Ascending aorta (tissue), 2 donors: Measurements from ENCODE around the gene PLEKHD1. TPM values are rescaled to one million over a fixed set of nuclear protein-coding genes. Genes with fewer than 3 reads are reported as not detected.

Experiments
- DNase-seq, 2 donors: peaks; one replicate each; pipeline ENCODE4 v3.0.0-alpha.2; 2019; ENCODE audit warnings: low spot score in 2 of 2
- H3K27ac ChIP-seq, 2 donors: fragments of 200-600 bp; sonication (generic); one replicate each; pipeline ENCODE4 v1.5.1; 2016 to 2017; ENCODE audit warnings: mild to moderate bottlenecking in 1 of 2
- H3K27me3 ChIP-seq: fragments of 200-600 bp; sonication (generic); one replicate; pipeline ENCODE4 v1.5.1; 2017
- H3K36me3 ChIP-seq, 2 donors: fragments of 200-600 bp; sonication (generic); one replicate each; pipeline ENCODE4 v1.5.1; 2016
- H3K4me1 ChIP-seq, 2 donors: fragments of 200-600 bp; sonication (generic); one replicate each; pipeline ENCODE4 v1.5.1; 2016 to 2017; ENCODE audit warnings: mild to moderate bottlenecking in 1 of 2
- H3K4me3 ChIP-seq, 2 donors: fragments of 200-600 bp; sonication (generic); one replicate each; pipeline ENCODE4 v1.5.1; 2016 to 2017; ENCODE audit warnings: mild to moderate bottlenecking in 1 of 2
- H3K9me3 ChIP-seq, 2 donors: fragments of 200-600 bp; sonication (generic); one replicate each; pipeline ENCODE4 v1.5.1; 2016
- CTCF ChIP-seq, 3 experiments: fragments of 200-600 bp in 2 of 3; fragments of 450-650 bp in 1 of 3; sonication (generic) in 2 of 3; IDR thresholded peaks; one replicate each; pipeline ENCODE4 v1.5.1; 2016 to 2019; ENCODE audit warnings: antibody characterized with exemption in 3 of 3, mild to moderate bottlenecking in 1 of 3, moderate library complexity in 1 of 3
- intact Hi-C: fragments of 100-400 bp; cut with DNase I; formaldehyde crosslinking; loops from one replicate; pipeline ENCODE4 v1.15.1; 2023
- total RNA-seq: library from RNA; depleted of rRNA; stranded (reverse); fragments of >200 nt; gene quantifications from one replicate; pipeline ENCODE4 v1.1.0, GENCODE V29; 2016

Gene PLEKHD1
- total RNA-seq, 1 donor from 2014 or later = not detected

DNA sequence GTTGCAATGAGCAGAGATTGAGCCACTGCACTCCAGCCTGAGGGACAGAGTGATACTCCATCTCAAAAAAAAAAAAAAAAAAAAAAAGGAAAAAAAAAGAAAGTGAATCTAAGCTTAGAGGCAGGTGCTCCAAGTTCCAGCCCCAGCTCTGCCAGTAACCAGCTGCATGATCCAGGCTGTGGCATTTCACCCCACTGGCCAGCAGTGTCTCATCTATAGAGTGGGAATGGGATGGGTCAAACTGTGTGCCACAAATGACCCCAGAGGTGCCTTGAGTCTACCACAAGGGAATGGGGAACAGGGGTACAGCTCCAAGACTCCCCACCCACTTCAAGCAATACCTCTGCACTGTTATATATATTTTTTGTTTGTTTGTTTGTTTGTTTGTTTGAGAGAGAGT lies 5.0 kb downstream of the PLEKHD1 start:
- intact Hi-C loops = no loop called here
- Histone ChIP-seq H3K27me3 (peaks cover 7% of the 10 kb centered on the region), H3K36me3 (no peaks in the 10 kb centered on the region), H3K4me1 (peaks cover under 1 to 6% of the 10 kb centered on the region in 2 donors), H3K4me3 (no peak overlapping the region), H3K9me3 (no peaks in the 10 kb centered on the region), H3K27ac (no peak overlapping the region)
- DNase-seq = no peak
- TF ChIP-seq CTCF (IDR thresholded peaks at IDR 0.05) = no peak

- Histone ChIP-seq H3K9me3 (no peaks in the 10 kb centered on the region), H3K27me3 (no peaks in the 10 kb centered on the region), H3K27ac (no peak overlapping the region), H3K36me3 (no peaks in the 10 kb centered on the region), H3K4me1 (no peaks in the 10 kb centered on the region), H3K4me3 (no peak overlapping the region)
- no peak for DNase-seq
- TF ChIP-seq CTCF (IDR thresholded peaks at IDR 0.05) = no peak
- intact Hi-C loops = no loop called here
Measured at GRCh38 chr14:69490219-69490918, 5.8 kb downstream of the PLEKHD1 start.

- TF ChIP-seq CTCF (IDR thresholded peaks at IDR 0.05) = no peak
- H3K4me1 ChIP-seq = no peaks in the 10 kb centered on the region
- H3K36me3 ChIP-seq = no peaks in the 10 kb centered on the region
- DNase-seq = no peak
- no peak overlapping the region for H3K27ac ChIP-seq
- no peak overlapping the region for H3K4me3 ChIP-seq
- intact Hi-C loops = no loop called here
- H3K27me3 ChIP-seq = no peaks in the 10 kb centered on the region
- no peaks in the 10 kb centered on the region for H3K9me3 ChIP-seq
Measured at GRCh38 chr14:69491193-69491592, 6.7 kb downstream of the PLEKHD1 start.

GRCh38 chr14:69493038-69493437 lies 8.5 kb downstream of the PLEKHD1 start:
- no peaks in the 10 kb centered on the region for H3K4me1 ChIP-seq
- no peak overlapping the region for H3K4me3 ChIP-seq
- H3K27ac ChIP-seq = no peak overlapping the region
- no peaks in the 10 kb centered on the region for H3K9me3 ChIP-seq
- H3K27me3 ChIP-seq = no peaks in the 10 kb centered on the region
- H3K36me3 ChIP-seq = no peaks in the 10 kb centered on the region
- DNase-seq = no peak
- intact Hi-C loops = no loop called here
- no peak for TF ChIP-seq CTCF (IDR thresholded peaks at IDR 0.05)

DNA sequence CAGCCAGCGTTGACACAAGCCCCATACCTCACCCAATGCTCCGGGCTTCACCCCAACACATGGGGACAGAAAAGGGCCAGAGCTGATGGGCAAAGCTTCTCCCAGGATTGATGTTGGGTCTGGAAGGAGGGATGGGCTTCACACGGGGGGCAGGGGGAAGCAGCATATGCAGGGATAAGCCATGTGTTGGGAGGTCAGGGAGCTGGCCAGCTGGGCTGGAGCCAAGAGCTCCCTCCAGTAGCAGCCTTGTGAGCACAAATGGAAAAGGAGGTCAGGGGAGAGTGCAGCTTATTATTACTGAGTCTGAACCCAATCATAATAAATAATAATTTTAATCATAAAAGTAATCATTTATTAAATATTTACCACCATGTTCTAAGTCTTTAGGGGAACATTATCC lies 9.3 kb downstream of the PLEKHD1 start:
- Histone ChIP-seq H3K27ac (no peak overlapping the region), H3K36me3 (no peaks in the 10 kb centered on the region), H3K27me3 (no peaks in the 10 kb centered on the region), H3K9me3 (no peaks in the 10 kb centered on the region), H3K4me3 (no peak overlapping the region), H3K4me1 (no peaks in the 10 kb centered on the region)
- intact Hi-C loops = no loop called here
- no peak for TF ChIP-seq CTCF (IDR thresholded peaks at IDR 0.05)
- no peak for DNase-seq
